NCI-H510A (cell line): ENCODE results near the gene VWA2.

ENCODE experiments used
- DNase-seq: peaks from one replicate; lab custom pipeline; 2025; lab: John Stamatoyannopoulos, UW

The VWA2 gene

GRCh38 chr10:114276671-114277070 is 37.6 kb downstream of the VWA2 start:
- DNase-seq: no peak

- DNase-seq: no peak
Observed at GRCh38 chr10:114278140-114278883, 39.3 kb downstream of the VWA2 start.

- no peak for DNase-seq
Observed at GRCh38 chr10:114278884-114279191, 39.8 kb downstream of the VWA2 start.

- no peak for DNase-seq
Observed at GRCh38 chr10:114279289-114279688, 40.2 kb downstream of the VWA2 start.

GRCh38 chr10:114279901-114280644 is 41.0 kb downstream of the VWA2 start:
- DNase-seq: no peak

GRCh38 chr10:114281006-114281405 is 42.0 kb downstream of the VWA2 start:
- no peak for DNase-seq

GRCh38 chr10:114281461-114281860 is 42.4 kb downstream of the VWA2 start:
- DNase-seq: no peak

- no peak for DNase-seq
Observed at GRCh38 chr10:114282526-114282925, 43.5 kb downstream of the VWA2 start.

- DNase-seq: no peak
Observed at GRCh38 chr10:114283091-114283490, 44.0 kb downstream of the VWA2 start.

- no peak for DNase-seq
Observed at GRCh38 chr10:114283535-114284234, 44.6 kb downstream of the VWA2 start.

GRCh38 chr10:114284346-114285071 is 45.5 kb downstream of the VWA2 start:
- DNase-seq: no peak

- DNase-seq: no peak
Observed at GRCh38 chr10:114285961-114286441, 46.9 kb downstream of the VWA2 start.

GRCh38 chr10:114286921-114287320 is 47.9 kb downstream of the VWA2 start:
- DNase-seq: no peak

GRCh38 chr10:114288424-114289095 is 49.5 kb downstream of the VWA2 start:
- no peak for DNase-seq

GRCh38 chr10:114289096-114289436 is 50.0 kb downstream of the VWA2 start:
- no peak for DNase-seq

GRCh38 chr10:114290038-114290437 is 51.0 kb downstream of the VWA2 start:
- DNase-seq: no peak

GRCh38 chr10:114291076-114291475 is 52.0 kb downstream of the VWA2 start:
- no peak for DNase-seq

- no peak for DNase-seq
Observed at GRCh38 chr10:114291516-114291915, 52.5 kb downstream of the VWA2 start.

GRCh38 chr10:114293075-114293474 is 54.0 kb downstream of the VWA2 start:
- no peak for DNase-seq

GRCh38 chr10:114294549-114294948 is 55.5 kb downstream of the VWA2 start:
- no peak for DNase-seq

- DNase-seq: no peak
Observed at GRCh38 chr10:114295393-114295792, 56.3 kb downstream of the VWA2 start.
